Upper lobe of left lung (tissue), 4 donors: ENCODE measurements around the gene TCERG1.

Source experiments
- POLR2A ChIP-seq, 4 donors: fragments of 450-650 bp; IDR thresholded peaks; one replicate each; pipeline ENCODE4 v1.5.1; 2016 to 2017; ENCODE audit warnings: antibody characterized with exemption in 4 of 4, mild to moderate bottlenecking in 2 of 4
- POLR2AphosphoS5 ChIP-seq, 2 donors: sonication (generic); formaldehyde crosslinking; IDR thresholded peaks; one replicate each; pipeline ENCODE4 v1.5.1; 2017; ENCODE audit warnings: antibody characterized with exemption in 2 of 2

DNA sequence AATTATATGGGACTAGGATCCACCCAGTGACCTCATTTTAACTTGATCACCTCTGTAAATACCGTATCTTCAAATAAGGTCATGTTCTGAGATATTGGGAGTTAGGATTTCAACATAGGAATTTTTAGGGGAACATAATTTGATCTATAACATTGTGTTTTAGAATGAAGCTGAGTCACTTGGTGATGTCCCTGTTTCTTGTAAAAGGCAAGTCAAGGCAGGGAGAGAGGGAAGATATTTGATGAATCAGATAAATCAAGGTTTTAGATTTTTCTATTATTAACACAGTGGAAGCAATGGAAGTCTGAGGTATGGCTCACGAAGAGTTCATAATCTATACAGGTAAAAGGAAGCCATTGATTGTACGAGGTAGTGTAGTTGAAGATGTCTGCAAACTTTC, 80.7 kb downstream of the TCERG1 start:
- TF ChIP-seq POLR2AphosphoS5 (IDR thresholded peaks at IDR 0.05): no peak
- no peak for TF ChIP-seq POLR2A (IDR thresholded peaks at IDR 0.05)
